ENCODE results near the gene TUNAR. TPM values are rescaled to one million over a fixed set of nuclear protein-coding genes. Genes with fewer than 3 reads are reported as not detected.

Gene TUNAR
- total and polyA plus RNA-seq, 4 donors: 0.01 to 0.09 TPM; not detected in 2

DNA sequence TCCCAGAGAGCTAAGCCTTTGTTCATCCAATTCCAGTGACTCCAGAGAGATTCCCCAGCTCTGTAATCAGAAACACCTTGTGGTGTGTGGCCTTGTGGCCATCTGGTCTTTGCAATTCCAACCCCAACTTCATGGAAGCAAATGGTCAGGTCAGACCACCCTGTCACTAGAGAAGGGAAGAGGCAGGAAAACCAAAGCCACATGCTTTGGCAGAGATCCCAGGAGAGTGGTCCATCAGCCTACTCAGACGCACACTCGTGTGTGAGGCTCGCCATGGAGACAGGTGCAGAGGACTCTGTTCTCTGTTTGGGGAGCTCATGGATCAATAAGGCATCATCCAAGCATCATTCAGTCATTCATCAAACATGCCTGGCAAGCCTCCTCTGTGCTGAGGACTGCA is 46.2 kb upstream of the TUNAR start:
- Histone ChIP-seq H3K9me3 (ENCODE audit: control insufficient read depth in 4 of 4, insufficient read depth in 3 of 4, low read length in 3 of 4) (peaks cover 0 to 8% (median 0%) of the 10 kb centered on the region in 4 donors), H3K36me3 (ENCODE audit: control insufficient read depth in 4 of 4, insufficient read depth in 4 of 4, low read length in 4 of 4) (no peaks in the 10 kb centered on the region), H3K4me3 (no peak overlapping the region), H3K27ac (ENCODE audit: low read depth in 1 of 2, low read length in 1 of 2) (no peak overlapping the region), H3K9ac (ENCODE audit: insufficient read depth in 1 of 2, low read length in 2 of 2) (no peak overlapping the region), H3K27me3 (ENCODE audit: control insufficient read depth in 3 of 3, insufficient read depth in 3 of 3, low read length in 2 of 3) (peaks cover 0 to 2% (median 0%) of the 10 kb centered on the region in 3 donors), H3K4me1 (ENCODE audit: control insufficient read depth in 5 of 5, insufficient read depth in 5 of 5, low read length in 5 of 5) (no peaks in the 10 kb centered on the region)
- 35 to 38% methylated on average over 3 of the region's 3 CpGs for WGBS, 2 donors
- ATAC-seq (ENCODE audit: insufficient read depth, low FRiP score): no peak
- TF ChIP-seq, protein P1, sequence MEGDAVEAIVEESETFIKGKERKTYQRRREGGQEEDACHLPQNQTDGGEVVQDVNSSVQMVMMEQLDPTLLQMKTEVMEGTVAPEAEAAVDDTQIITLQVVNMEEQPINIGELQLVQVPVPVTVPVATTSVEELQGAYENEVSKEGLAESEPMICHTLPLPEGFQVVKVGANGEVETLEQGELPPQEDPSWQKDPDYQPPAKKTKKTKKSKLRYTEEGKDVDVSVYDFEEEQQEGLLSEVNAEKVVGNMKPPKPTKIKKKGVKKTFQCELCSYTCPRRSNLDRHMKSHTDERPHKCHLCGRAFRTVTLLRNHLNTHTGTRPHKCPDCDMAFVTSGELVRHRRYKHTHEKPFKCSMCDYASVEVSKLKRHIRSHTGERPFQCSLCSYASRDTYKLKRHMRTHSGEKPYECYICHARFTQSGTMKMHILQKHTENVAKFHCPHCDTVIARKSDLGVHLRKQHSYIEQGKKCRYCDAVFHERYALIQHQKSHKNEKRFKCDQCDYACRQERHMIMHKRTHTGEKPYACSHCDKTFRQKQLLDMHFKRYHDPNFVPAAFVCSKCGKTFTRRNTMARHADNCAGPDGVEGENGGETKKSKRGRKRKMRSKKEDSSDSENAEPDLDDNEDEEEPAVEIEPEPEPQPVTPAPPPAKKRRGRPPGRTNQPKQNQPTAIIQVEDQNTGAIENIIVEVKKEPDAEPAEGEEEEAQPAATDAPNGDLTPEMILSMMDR (IDR thresholded peaks at IDR 0.05; ENCODE audit: control extremely low read depth, extremely low read depth): no peak
- DNase-seq: no peak

DNA sequence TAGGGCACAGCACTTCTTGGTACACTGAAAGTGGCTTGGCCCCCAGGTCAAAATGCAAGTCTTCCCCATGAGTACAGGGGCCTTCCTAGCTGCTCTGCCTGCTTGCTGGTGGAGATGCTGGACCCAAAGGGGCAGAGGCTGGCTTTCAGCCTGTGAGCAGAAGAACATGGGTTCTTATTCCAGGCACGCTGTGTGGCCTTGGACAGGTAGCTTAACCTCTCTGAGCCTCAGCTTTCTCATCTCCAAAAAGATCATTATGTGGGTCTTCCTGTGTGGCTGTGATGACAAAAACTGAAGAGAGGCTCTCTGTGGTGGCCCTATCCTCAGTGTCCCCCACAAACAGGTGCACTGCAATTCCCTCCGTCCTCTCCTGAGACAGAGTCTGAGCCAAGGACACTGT is 45.6 kb upstream of the TUNAR start:
- 90 to 97% methylated on average over 2 of the region's 2 CpGs for WGBS, 2 donors
- no peaks in the 10 kb centered on the region for H3K36me3 ChIP-seq (ENCODE audit: control insufficient read depth in 4 of 4, insufficient read depth in 4 of 4, low read length in 4 of 4)
- DNase-seq (no peak), ATAC-seq (ENCODE audit: insufficient read depth, low FRiP score) (no peak)
- H3K9ac ChIP-seq (ENCODE audit: insufficient read depth in 1 of 2, low read length in 2 of 2): no peak overlapping the region
- H3K9me3 ChIP-seq (ENCODE audit: control insufficient read depth in 4 of 4, insufficient read depth in 3 of 4, low read length in 3 of 4): peaks cover 0 to 8% (median 0%) of the 10 kb centered on the region in 4 donors
- TF ChIP-seq, protein P1 (IDR thresholded peaks at IDR 0.05; ENCODE audit: control extremely low read depth, extremely low read depth): no peak
- no peak overlapping the region for H3K4me3 ChIP-seq
- no peaks in the 10 kb centered on the region for H3K4me1 ChIP-seq (ENCODE audit: control insufficient read depth in 5 of 5, insufficient read depth in 5 of 5, low read length in 5 of 5)
- H3K27ac ChIP-seq (ENCODE audit: low read depth in 1 of 2, low read length in 1 of 2): no peak overlapping the region
- peaks cover 0 to 2% (median 0%) of the 10 kb centered on the region in 3 donors for H3K27me3 ChIP-seq (ENCODE audit: control insufficient read depth in 3 of 3, insufficient read depth in 3 of 3, low read length in 2 of 3)

DNA sequence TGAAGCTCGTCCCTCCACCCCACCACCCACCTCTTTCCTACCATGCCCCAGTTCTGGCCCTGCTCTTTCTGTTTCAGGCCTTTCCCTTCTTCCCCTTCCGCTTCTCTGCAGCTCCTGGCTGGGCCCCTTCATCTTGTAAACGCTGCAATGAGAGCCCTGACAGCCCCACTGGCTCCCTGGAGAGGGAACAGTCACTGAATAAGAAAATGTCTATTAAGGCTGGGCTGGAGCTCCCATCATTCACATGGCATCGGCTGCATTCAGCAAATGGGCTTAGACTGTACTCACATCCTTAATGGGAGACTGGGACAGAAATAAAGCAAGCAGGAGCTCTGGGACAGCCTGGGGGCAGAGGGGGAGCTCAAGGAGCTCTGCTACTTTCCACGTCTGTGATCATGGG is 45.2 kb upstream of the TUNAR start:
- no peaks in the 10 kb centered on the region for H3K4me1 ChIP-seq (ENCODE audit: control insufficient read depth in 5 of 5, insufficient read depth in 5 of 5, low read length in 5 of 5)
- H3K4me3 ChIP-seq: no peak overlapping the region
- DNase-seq: no peak
- no peak for ATAC-seq (ENCODE audit: insufficient read depth, low FRiP score)
- 39 to 55% methylated on average over 5 of the region's 5 CpGs for WGBS, 2 donors
- H3K9me3 ChIP-seq (ENCODE audit: control insufficient read depth in 4 of 4, insufficient read depth in 3 of 4, low read length in 3 of 4): peaks cover 0 to 8% (median 0%) of the 10 kb centered on the region in 4 donors
- no peak overlapping the region for H3K9ac ChIP-seq (ENCODE audit: insufficient read depth in 1 of 2, low read length in 2 of 2)
- H3K27me3 ChIP-seq (ENCODE audit: control insufficient read depth in 3 of 3, insufficient read depth in 3 of 3, low read length in 2 of 3): peaks cover 0 to 2% (median 0%) of the 10 kb centered on the region in 3 donors
- H3K36me3 ChIP-seq (ENCODE audit: control insufficient read depth in 4 of 4, insufficient read depth in 4 of 4, low read length in 4 of 4): no peaks in the 10 kb centered on the region
- TF ChIP-seq, protein P1 (IDR thresholded peaks at IDR 0.05; ENCODE audit: control extremely low read depth, extremely low read depth): no peak
- no peak overlapping the region for H3K27ac ChIP-seq (ENCODE audit: low read depth in 1 of 2, low read length in 1 of 2)

DNA sequence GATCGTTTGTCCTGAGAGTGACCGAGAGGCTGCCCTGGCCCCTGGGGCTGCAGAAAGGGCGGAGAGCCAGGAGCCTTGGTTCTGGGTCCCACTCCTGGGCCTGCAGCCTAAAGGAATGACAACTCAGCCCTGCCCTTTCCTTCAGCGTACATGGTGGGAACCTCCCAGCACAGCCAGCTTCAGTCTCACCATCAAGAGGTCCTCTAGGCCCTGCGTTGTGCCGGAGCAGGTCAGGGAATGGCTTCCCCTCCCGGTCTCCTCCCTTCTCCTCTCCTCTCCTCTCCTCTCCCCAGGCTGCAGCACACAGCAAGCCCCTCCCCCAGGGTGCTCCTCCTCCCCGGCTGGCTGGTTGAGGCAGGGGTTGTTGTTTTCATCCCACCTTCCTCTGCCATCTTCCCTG is 44.6 kb upstream of the TUNAR start:
- no peak for DNase-seq
- Histone ChIP-seq H3K9me3 (ENCODE audit: control insufficient read depth in 4 of 4, insufficient read depth in 3 of 4, low read length in 3 of 4) (peaks cover 0 to 8% (median 0%) of the 10 kb centered on the region in 4 donors), H3K9ac (ENCODE audit: insufficient read depth in 1 of 2, low read length in 2 of 2) (no peak overlapping the region), H3K27ac (ENCODE audit: low read depth in 1 of 2, low read length in 1 of 2) (no peak overlapping the region), H3K4me1 (ENCODE audit: control insufficient read depth in 5 of 5, insufficient read depth in 5 of 5, low read length in 5 of 5) (no peaks in the 10 kb centered on the region), H3K27me3 (ENCODE audit: control insufficient read depth in 3 of 3, insufficient read depth in 3 of 3, low read length in 2 of 3) (peaks cover 0 to 2% (median 0%) of the 10 kb centered on the region in 3 donors), H3K36me3 (ENCODE audit: control insufficient read depth in 4 of 4, insufficient read depth in 4 of 4, low read length in 4 of 4) (no peaks in the 10 kb centered on the region), H3K4me3 (no peak overlapping the region)
- TF ChIP-seq, protein P1 (IDR thresholded peaks at IDR 0.05; ENCODE audit: control extremely low read depth, extremely low read depth): no peak
- ATAC-seq (ENCODE audit: insufficient read depth, low FRiP score): no peak
- WGBS, 2 donors: 35 to 39% methylated on average over 8 of the region's 8 CpGs

Measured in lung (tissue), 12 donors.